ENCODE data around the gene PTPN13. TPM values are rescaled to one million over a fixed set of nuclear protein-coding genes. Genes with fewer than 3 reads are reported as not detected.

Gene PTPN13
- total and polyA plus RNA-seq, 2 donors from 2014 or later, result 10.2 to 62.3 TPM

Other genes starting within 250 kb of the PTPN13 start
- 54.5 TPM for gene MAPK10, start 234.3 kb upstream of the PTPN13 start, total RNA-seq
- gene MAPK10, start 234.3 kb upstream of the PTPN13 start, polyA plus RNA-seq (ENCODE audit: insufficient read depth, low read depth, low replicate concordance), result 27.6 TPM

Measured in kidney (tissue), 2 donors.